GM19467 (cell line): ENCODE measurements around the gene OCA2.
"Not testable (repeated sequence)": the region's sequence is repeated elsewhere in the genome, so short reads cannot be mapped to it uniquely, and the experiment has no call there.

Experiments used
- ATAC-seq: cut with Tn5 transposase; IDR thresholded peaks from one replicate; pipeline ENCODE4 v1.9.1; 2021; ENCODE audit warnings: mild to moderate bottlenecking, moderate library complexity; ENCODE audit not compliant: unreplicated experiment

OCA2 gene

DNA sequence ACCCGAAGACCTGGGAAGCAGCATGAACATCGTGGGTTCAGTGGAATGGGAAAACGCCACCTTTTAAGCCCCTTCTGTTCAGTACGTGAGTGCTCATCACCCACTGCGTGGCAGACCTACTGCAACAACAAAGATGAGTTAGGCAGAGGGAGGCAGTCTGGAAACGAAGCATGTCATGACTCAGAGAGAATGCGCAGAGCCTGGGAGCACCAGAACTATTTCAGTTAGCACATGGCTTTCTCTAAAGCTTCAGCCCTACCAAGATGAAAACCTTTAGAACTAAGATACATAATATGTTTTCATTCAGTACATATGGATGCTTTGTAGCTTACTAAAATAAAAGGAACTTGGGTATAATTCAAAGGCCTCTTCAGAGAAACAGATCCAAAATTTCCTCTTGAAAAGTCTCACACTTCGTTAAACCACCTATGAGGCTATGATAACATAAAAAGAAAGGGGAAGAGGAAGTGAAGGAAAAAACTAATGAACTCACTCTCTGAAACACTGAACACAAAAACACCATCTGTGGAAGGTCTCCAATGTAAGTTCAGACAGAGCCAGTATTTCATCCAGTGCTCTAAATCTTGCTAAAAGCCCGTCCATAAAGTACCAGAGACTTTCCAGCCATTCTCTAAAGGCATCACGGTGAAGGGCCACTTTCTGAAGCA, 140.1 kb downstream of the OCA2 start:
- no peak for ATAC-seq

DNA sequence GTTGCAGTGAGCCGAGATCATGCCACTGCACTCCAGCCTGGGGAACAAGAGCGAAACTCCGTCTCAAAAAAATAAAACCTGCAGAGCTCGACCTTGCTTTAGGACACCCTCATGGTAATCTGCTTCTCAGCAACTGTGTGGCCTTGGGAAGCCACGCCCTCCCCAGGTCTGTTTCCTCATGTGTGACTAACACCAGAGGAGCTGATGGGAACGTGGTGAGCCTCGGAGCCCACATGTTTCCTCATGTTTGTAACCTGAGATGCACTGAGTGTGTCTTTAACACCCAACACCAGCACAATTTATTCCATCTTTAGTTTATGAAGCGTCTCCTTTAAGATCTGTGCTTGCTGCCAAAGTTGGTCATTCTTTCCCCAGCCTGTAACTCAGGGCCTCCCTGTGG, 142.8 kb downstream of the OCA2 start:
- ATAC-seq = no peak

DNA sequence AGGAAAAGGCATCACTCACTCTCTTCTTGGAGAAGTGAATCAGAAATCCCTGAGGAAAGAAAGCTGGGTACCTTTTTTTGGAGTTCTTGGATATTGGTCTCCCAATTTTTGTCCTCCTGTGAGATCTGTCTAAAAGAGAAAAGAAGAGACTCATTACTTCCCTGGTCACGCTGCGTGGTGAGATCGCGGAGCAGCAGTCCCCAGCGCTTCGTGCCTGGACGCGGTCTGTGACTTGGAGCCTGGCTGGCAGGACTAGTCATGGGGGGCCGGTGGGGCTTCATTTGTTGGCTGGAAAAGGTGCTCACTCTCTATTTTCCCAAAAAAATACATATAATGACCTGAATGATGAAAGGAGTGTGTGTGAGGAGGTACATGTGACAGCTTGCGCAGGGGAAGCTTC, 144.0 kb downstream of the OCA2 start:
- ATAC-seq = no peak

DNA sequence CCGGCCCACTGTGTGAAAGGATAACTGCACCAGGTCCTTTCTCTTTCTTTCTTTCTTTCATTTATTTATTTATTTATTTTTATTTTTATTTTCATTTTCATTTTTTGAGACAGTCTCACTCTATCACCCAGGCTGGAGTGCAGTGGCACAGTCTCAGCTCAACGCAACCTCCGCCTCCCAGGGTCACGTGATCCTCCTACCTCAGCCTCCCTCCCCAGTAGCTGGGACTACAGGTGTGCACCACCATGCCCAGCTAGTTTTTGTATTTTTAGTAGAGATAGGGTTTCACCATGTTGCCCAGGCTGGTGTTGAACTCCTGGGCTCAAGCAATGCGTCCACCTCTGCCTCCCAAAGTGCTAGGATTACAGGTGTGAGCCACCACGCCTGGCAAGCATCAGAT, 146.5 kb downstream of the OCA2 start:
- not testable (repeated sequence) for ATAC-seq

DNA sequence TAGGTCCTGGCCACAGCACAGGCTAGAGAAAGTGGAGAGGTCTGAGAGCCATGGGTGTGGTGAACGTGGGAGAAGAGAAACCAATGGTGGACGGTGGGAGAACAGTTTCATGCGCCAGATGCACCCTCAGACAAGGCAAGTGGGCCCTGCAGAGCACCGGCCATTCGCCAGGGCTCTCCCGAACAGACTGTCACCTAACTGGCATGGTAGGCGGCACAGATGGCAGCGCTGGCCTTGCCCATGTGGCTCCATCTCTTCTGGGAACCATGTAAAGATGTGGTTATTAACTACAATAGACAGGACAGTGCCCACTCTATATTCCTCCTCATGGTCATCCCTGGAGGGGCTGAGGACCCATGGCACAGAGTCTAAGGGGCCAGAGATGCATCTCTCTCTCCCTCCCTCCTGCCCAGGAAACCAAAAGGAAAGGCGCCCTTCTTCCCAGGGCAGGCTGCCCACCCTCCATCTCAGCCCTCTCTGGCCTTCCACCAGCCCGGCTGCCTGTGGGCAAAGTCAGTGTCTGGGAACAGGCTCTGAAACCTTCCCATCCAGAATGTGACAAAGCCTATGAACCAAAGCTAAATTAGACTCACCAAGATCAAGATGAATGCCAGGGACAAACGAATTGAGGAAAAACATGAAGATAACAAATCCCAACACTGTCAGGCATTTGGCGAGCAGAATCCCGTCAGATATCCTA, 147.8 kb downstream of the OCA2 start:
- no peak for ATAC-seq

DNA sequence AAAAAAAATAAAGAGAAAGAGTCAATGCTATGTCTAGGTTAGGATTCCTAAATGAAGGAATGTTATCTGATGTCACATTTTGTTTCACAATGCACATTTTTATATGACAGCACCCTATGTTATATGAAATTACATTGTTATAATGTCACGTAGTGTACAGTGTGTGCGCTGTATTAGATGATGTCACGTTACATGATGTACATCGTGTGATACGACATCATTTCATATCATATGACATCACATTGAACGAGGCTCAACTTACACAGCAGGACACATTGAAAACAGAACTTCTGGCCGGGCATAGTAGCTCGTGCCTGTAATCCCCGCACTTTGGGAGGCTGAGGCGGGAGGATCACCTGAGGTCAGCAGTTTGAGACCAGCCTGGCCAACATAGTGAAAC, 150.0 kb downstream of the OCA2 start:
- no peak for ATAC-seq

DNA sequence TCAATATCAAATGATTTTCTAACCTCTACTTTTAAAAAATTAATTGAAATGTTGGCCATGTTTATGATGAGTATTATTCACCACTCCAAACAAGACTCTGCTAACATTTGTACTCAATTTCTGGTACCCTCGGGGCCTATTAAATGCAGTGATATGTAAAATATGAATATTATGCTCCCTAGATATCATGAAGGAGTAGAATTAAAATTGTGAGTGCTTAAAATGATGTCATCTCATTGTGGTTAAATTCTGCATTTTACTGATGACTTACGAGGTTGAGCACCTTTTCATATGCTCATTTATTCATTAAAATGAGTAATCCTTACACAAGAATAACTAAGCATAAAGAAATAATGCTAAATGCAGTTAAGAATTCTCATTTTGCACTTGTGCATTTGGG, 159.9 kb downstream of the OCA2 start:
- ATAC-seq = no peak

DNA sequence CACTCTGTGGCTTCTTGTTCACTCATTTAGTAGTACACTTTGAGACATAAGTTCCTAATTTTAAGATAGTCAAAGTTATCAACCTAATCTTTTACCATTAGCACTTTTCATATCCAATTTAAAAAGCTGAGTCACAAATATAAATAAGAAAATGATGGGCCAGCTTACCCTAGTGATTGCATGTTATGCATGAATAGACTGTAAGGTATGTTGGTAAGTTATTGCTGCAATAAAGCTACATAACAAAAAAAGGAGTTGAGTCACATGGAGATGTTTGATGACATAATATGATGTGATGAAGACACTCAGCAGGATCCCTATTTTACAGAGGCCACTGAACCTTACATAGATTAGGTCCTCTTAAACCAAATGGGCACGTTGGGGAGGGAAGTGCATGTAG, 161.3 kb downstream of the OCA2 start:
- no peak for ATAC-seq

DNA sequence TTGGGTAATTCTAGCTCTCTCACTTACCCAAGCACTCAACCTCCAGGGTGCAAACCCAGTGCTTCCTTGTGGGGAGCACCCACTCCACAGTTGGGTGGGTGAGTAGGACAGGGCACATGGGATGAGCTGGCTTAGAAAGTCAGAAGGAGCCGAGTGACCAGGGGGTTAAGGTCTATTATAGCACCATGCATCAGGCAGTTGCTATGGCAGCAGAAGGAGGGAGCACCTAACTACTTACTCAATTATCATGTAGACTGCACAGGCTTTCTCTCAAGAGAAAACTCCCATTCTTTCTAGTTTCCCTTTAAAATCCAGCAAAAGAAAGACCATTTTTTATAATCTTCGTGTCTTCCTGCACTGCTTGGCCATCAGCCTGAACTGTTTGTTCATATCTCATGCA, 163.0 kb downstream of the OCA2 start:
- no peak for ATAC-seq

DNA sequence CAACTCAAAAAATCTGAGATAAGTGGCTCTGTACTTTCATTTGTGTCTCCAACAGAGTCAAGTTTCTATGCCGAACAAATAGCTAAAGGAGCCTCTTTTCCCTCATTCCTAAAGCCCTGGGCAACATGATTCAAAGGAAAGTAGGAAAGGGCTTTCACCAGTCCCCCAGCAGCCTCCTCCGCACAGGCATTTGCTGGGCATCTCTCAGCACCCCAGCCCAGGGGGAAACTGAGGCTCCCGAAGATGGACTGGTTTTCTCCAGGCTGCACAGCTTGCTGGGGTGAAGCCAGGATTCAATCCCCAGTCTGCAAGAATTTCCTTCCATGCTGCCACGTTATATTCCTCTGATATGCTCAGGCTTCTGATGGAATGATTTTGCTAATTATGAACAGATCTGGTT, 163.8 kb downstream of the OCA2 start:
- no peak for ATAC-seq

DNA sequence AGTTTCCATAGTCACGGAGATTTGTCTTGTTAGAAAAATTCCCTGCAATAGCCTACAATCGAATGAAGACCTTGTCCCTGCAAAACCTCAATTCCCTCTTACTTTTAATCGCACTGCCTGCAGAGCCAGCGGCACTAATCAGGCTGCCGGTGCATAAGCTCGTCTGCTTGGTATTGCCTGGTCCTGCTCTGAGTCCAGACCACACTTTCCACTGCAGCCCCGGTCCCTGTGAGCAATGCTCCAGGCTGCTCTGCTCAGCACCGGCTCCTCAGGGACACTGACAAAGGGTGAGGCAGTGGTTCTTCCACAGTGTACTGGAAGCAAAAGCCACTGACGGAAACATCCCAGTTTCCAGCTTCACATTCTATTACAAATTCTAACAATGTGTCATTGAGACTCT, 164.3 kb downstream of the OCA2 start:
- ATAC-seq = no peak

DNA sequence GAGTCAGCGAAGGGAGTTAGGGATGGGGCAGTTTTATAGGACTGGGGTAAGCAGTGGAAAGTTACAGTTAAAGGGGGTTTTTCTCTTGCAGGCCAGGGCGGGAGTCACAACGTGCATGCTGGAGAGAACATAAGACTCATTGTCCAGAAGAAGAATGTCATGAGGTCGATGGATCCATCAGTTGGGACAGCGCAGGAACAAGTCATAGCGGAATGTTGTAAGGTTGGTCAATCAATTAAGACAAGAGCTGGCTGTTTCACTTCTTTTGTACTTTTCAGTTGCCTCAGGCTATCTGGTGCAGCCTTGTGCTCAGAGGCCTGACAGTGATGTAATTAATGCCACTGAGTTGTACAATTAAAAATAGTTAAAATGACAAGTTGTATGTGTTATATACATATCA, 165.6 kb downstream of the OCA2 start:
- ATAC-seq = no peak

DNA sequence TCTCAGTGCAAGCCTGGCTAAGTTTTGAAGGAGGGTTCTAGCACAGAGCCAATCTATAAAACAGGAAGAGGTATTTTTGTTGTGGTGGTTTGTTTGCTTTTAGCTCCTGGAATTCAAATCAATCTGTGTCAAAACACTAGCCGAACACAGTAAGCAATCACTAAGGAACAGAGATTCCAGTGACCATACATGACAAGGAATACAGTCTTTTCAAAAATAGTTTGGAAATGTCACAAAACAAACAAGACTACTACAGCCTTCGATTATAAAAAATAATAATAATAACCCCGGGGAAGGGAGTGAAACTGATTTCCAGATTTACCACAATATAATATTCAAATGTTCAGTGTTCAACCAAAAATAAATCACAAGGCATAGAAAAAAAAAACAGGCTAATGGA, 166.5 kb downstream of the OCA2 start:
- ATAC-seq = no peak

DNA sequence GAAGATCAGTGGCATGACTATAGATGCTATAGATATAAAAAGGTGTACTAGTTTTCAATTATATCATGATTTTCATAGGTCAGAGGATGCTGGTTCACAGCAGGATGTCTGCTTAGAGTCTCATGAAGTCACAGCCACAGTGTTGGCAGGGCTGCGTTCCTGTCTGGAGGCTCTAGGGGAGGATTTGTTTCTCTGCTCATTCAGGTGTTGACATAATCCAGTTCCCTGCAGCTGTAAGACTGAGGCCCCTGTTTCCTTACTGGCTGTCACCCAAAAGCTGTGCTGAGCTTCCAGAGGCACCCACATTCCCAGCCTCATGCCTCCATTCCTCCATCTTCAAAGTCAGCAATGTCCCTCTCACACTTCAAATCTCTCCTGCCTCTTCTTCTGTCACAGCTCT, 170.7 kb downstream of the OCA2 start:
- no peak for ATAC-seq

DNA sequence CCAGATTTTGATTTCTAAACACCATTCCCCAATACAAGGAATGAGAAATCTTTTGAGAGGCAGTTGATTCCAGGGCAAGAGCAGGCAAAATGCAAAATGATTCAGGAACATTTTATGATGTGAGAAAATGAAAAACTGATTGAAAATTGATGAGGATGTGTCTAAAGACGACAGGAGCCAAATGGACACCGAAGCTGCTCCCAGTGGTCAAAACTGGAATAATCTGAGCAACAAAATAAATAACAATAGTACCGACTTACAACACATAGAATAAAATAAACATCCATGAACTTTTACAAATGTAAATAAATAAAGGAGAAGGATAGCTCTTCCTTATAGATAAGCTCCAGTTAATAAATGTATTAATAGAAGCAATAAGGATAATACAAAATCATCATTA, 186.8 kb downstream of the OCA2 start:
- no peak for ATAC-seq

DNA sequence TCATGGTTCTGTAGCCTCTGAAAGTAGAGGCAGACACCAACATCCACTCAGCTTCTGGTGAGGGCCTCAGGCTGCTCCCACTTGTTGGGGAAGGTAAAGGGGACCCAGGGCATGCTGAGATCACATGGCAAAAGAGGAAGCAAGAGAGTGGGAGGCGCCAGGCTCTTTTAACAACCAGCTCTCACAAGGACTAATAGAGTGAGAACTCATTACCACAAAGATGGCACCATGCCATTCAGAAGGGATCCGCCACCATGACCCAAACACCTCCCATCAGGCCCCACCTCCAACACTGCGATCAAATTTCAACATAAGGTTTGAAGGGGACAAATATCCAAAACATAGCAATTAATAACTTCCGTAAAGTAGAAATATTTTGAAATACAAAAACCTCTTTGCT, 192.3 kb downstream of the OCA2 start:
- no peak for ATAC-seq

DNA sequence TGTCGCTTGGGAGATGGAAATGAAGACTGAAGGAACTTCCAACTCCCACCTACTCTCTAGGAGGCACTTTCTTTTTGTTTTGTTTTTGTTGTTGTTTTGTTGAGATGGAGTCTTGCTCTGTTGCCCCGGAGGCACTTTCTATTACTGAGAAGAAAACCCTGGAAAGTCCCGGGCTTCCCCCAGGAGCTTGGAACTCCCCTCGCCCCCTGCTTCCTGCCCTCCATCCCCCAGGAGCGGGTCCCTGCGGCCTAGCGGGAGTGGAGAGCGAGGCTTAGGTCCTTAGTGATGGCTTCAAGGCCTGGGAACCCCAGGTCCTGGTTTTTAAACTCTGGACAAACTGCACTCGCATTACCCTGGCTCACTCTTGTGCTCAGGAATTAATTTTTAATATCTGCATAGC, 195.7 kb downstream of the OCA2 start:
- ATAC-seq = no peak

DNA sequence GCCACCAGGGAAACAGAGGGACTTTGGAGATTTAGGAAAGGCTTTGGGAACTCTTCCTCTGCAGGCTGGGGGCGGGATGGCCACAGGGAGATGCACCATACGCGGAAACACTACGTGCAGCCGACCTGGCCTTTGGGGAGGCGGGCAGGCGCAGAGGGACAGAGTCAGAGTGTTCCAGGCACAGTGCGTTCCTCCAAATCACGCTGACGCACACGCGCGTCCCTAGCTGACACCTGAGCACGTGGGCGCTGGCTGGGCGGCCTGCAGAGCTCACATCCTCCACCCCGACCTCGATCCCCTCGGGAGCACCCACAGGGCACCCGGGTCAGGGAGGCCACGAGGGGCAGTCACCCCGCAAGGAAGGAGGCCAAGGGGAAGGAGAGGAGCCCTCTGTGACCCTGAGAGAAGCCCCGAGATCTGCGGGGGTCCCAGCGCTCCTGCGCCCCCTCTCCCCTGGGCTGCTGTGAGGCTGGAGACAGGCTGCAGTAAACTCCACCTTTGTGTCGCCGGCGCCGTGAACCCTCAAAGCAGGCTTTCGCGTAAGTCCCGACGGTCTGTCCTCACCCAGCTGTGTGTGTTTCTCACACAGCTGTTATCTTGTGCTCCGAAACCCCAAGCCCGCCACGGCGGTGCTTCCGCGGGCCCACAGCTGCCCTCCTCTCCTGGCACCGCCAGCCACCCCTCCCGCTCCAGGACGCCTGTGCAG, 196.3 kb downstream of the OCA2 start:
- no peak for ATAC-seq

DNA sequence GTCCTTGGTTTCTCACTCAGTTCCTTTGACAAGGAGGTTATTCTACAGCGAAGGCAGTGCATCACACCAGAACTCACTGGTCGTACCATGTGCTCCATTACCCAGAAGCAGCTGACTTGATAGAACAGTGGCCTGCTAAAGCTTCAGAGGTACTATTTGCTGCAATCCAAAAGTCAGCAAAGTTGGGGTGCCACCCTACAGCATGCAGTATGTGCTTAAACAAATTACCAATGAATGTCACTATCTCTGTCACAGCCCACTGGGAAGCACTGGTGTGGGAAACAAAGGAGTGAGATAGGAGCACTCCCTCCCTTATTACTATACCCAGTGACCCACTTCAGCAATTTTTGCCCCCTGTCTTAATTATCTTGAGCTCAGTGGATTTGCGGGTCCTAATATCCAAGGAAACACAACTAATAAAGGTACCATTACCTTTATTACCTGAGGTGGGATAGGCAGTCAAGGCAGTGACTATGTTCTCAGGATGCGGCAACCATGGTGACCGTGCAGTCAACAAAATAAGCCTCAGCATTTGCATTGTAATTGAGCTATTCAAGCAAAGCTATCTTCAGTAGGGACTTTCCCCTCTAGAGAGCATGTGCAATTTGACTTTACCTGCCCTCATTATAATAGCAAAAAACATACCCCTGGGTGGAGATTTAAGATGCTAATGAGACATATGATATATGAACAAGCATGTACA, 199.4 kb downstream of the OCA2 start:
- no peak for ATAC-seq

DNA sequence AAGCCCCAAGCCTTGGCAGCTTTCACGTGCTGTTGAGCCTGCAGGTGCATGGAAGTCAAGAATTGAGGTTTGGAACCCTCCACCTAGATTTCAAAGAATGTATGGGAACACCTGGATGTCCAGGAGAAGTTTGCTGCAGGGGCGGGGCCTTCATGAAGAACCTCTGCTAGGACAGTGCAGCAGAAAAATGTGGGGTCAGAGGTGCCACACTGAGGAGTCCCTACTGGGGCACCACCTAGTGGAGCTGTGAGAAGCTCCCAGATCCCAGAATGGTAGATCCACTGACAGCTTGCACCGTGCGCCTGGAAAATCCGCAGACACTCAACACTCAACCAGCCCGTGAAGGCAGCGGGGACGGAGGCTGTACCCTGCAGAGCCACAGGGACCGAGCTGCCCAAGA, 201.6 kb downstream of the OCA2 start:
- no peak for ATAC-seq

DNA sequence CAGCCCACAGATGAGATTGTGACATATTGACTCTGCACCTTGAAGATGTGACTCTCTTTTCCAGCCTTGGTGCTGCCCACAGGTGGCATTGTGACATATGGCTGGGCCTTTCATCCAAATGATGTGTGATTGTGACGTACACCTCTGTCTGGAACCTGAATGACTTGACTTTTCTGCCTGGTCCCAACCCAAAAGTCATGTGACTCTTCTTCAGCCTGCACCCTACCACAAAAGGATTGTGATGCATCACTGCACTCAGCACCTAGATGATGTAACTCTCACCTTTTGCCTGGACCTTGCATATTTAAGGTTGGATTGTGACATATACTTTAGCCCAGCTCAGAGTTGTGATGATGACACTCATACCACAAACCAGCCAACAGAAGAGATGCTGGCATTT, 204.5 kb downstream of the OCA2 start:
- no peak for ATAC-seq

DNA sequence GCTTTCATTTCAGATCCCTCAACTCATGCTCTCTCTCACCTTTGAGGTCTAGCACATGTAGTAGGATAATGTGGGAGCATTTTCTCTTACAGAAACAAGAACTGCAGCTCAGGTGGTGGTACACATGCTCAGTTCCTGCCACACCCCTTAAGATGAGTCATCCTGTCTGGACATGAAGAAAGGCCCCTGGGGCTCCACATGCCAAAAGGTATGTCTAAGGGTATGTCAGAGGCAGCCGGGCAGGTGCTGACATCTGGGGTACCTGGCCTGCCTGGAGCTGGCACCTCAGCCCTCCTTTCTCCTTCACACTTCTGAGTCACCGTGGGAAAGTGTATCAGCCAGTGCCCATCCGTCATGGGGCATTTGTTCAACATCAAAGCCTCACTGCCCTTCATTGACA, 209.9 kb downstream of the OCA2 start:
- ATAC-seq = no peak
